Thoracic aorta (tissue), 2 donors: ENCODE measurements around the gene SURF4. TPM values are rescaled to one million over a fixed set of nuclear protein-coding genes. Genes with fewer than 3 reads are reported as not detected.
"Not testable (repeated sequence)": the region's sequence is repeated elsewhere in the genome, so short reads cannot be mapped to it uniquely, and the experiment has no call there.

ENCODE experiments used
- ATAC-seq: fragments of 150-250 bp; one replicate; pipeline ENCODE4 v1.8.0; 2017; ENCODE audit warnings: low read depth; ENCODE audit not compliant: insufficient number of reproducible peaks, low FRiP score
- DNase-seq: peaks from one replicate; pipeline ENCODE4 v3.0.0-alpha.2; 2020; ENCODE audit warnings: low spot score
- H3K27ac ChIP-seq, 2 donors: fragments of 200-600 bp; sonication (generic); 1 replicate in 1 of 2; 2 replicates in 1 of 2; pipeline ENCODE4 v1.5.1; 2016; ENCODE audit warnings: mild to moderate bottlenecking in 2 of 2, moderate library complexity in 2 of 2
- H3K27me3 ChIP-seq: fragments of 200-600 bp; sonication (generic); replicated peaks from 2 replicates; pipeline ENCODE4 v1.6.0; 2016; ENCODE audit warnings: mild to moderate bottlenecking; ENCODE audit not compliant: insufficient read depth
- H3K36me3 ChIP-seq: fragments of 200-600 bp; sonication (generic); one replicate; pipeline ENCODE4 v1.5.1; 2016
- H3K4me1 ChIP-seq, 2 donors: fragments of 200-600 bp; sonication (generic); 1 replicate in 1 of 2; 2 replicates in 1 of 2; pipeline versions ENCODE4 v1.5.1 to v1.6.0; 2016; ENCODE audit warnings: low read depth in 2 of 2, mild to moderate bottlenecking in 1 of 2; ENCODE audit not compliant: control insufficient read depth in 1 of 2
- H3K4me3 ChIP-seq: fragments of 200-600 bp; sonication (generic); 2 replicates; pipeline ENCODE4 v1.5.1; 2016; ENCODE audit warnings: mild to moderate bottlenecking
- H3K9me3 ChIP-seq: fragments of 200-600 bp; sonication (generic); 2 replicates; pipeline ENCODE4 v1.5.1; 2016
- total RNA-seq, 2 donors: library from RNA; depleted of rRNA; stranded (reverse); fragments of >200 nt; gene quantifications; one replicate each; pipeline versions ENCODE4 v1.1.0 to v1.2.3, GENCODE V29; 2016
- TF ChIP-seq, protein P1 (sequence below): fragments of 200-600 bp; sonication (generic); IDR thresholded peaks from one replicate; pipeline ENCODE4 v1.5.1; 2019; ENCODE audit warnings: antibody characterized with exemption

Gene SURF4
- total RNA-seq, 2 donors from 2014 or later, result 152 to 154 TPM

DNA sequence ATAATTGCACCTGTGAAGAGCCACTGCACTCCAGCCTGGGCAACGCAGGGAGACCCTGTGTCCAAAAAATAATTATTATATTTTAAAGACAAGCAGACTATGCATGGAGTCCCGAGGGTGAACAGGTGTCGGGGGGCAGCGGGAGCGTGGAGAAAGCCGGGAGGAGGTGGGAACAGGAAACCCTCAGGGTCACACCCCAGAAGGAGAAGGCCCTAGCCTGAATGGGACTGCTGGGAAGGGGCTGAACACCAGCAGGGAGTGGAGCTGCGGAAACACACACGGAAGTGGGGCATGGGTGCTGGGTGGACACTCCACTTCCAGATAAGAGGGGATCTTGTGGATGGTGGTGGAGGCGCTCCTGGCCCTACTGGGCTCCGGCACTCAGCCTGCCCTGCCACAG, 52.6 kb downstream of the SURF4 start:
- Histone ChIP-seq H3K27ac (no peak overlapping the region), H3K36me3 (no peaks in the 10 kb centered on the region), H3K4me3 (no peak overlapping the region), H3K27me3 (no peaks in the 10 kb centered on the region), H3K4me1 (no peaks in the 10 kb centered on the region), H3K9me3 (no peaks in the 10 kb centered on the region)
- ATAC-seq (no peak), DNase-seq (no peak)
- TF ChIP-seq, protein P1, sequence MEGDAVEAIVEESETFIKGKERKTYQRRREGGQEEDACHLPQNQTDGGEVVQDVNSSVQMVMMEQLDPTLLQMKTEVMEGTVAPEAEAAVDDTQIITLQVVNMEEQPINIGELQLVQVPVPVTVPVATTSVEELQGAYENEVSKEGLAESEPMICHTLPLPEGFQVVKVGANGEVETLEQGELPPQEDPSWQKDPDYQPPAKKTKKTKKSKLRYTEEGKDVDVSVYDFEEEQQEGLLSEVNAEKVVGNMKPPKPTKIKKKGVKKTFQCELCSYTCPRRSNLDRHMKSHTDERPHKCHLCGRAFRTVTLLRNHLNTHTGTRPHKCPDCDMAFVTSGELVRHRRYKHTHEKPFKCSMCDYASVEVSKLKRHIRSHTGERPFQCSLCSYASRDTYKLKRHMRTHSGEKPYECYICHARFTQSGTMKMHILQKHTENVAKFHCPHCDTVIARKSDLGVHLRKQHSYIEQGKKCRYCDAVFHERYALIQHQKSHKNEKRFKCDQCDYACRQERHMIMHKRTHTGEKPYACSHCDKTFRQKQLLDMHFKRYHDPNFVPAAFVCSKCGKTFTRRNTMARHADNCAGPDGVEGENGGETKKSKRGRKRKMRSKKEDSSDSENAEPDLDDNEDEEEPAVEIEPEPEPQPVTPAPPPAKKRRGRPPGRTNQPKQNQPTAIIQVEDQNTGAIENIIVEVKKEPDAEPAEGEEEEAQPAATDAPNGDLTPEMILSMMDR, result no peak

DNA sequence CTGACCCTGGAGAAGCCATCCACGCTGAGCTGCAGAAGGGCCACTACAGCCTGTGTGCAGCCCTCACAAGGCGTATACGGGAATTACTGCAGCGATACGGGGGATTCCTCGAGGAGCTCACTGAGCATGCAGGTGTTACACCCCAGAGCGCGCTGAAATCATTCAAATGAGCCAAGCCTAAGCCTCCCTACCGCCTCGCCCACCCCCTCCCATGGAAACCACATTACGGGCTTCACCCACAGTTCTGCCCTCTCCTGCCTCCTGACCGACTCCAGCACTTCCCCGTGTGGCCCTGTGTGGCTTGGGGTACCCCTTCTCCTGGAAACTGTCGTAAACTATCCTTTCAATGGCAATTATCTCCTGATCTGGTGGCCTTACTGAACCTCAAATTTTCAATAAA, 53.2 kb downstream of the SURF4 start:
- Histone ChIP-seq H3K9me3 (no peaks in the 10 kb centered on the region), H3K36me3 (no peaks in the 10 kb centered on the region), H3K4me3 (no peak overlapping the region), H3K27me3 (no peaks in the 10 kb centered on the region), H3K27ac (no peak overlapping the region), H3K4me1 (no peaks in the 10 kb centered on the region)
- TF ChIP-seq, protein P1, result no peak
- no peak for ATAC-seq
- no peak for DNase-seq

DNA sequence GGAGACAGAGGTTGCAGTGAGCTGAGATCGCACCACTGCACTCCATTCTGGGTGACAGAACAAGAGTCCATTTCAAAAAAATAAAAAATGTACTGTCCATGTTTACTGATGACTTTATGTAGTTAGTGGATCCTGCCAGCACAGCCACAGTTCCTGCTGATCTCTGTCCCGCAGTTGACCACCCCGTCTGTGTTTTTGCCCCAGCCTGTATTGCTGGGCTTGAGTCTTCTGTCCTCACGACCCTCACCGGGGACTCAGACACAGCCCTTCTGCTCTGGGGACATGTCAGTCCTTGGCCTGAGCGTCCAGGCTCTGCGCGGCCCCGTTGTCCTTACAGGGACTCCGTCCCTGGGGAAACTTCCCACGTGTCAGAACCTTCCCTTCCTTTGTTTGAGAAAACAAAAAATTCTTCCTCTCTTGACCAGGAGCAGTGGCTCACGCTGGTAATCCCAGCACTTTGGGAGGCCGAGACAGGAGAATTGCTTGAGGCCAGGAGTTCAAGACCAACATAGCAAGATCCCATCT, 54.4 kb downstream of the SURF4 start:
- no peaks in the 10 kb centered on the region for H3K27me3 ChIP-seq
- H3K4me3 ChIP-seq, result no peak overlapping the region
- ATAC-seq (no peak), DNase-seq (no peak)
- H3K9me3 ChIP-seq, result no peaks in the 10 kb centered on the region
- TF ChIP-seq, protein P1, result no peak
- no peaks in the 10 kb centered on the region for H3K4me1 ChIP-seq
- H3K27ac ChIP-seq, result no peak overlapping the region
- no peaks in the 10 kb centered on the region for H3K36me3 ChIP-seq

DNA sequence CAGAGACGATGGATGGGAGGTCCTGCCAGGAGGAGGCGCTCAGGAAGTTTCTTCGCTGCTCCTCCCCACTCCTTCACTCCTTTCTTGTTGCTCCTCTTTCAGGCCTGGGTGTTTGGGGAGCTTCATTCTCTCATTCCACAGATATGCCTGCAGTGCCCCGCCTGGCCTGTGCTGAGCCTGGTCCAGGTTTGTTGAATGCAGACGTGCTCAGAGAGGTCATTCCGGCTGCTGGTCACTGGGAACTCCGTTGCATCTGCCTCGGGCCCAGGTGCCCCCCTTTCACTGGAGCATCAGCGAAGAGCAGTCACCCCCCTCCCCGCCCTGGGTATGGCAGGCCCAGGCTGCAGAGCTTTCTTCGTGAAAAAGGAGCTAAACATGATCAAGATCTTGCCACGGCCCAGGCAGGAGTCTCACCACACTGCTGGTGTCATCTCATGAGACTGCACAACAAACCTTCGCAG, 55.4 kb downstream of the SURF4 start:
- TF ChIP-seq, protein P1, result no peak
- DNase-seq (no peak), ATAC-seq (no peak)
- Histone ChIP-seq H3K27ac (no peak overlapping the region), H3K4me3 (no peak overlapping the region), H3K4me1 (no peaks in the 10 kb centered on the region), H3K36me3 (no peaks in the 10 kb centered on the region), H3K27me3 (no peaks in the 10 kb centered on the region), H3K9me3 (no peaks in the 10 kb centered on the region)

DNA sequence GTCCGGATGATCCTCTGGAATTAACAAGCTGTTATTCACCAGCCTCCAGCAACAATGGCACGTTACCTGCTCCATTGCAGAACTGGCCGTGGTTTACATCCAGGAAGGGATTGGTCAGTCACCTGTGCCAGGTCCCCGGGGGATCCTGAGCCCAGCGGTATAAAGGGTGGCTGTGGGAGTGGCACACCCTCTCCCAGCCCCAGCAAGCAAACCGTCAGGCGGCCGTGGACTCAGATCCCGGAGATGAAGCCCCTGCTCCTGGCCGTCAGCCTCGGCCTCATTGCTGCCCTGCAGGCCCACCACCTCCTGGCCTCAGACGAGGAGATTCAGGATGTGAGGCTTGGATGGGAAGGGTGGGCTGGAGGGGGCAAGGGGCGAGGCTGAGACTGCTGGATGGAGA, 58.3 kb downstream of the SURF4 start:
- not testable (repeated sequence) for H3K4me1 ChIP-seq, H3K27ac ChIP-seq, H3K9me3 ChIP-seq, H3K36me3 ChIP-seq, ATAC-seq, H3K4me3 ChIP-seq, H3K27me3 ChIP-seq, DNase-seq

DNA sequence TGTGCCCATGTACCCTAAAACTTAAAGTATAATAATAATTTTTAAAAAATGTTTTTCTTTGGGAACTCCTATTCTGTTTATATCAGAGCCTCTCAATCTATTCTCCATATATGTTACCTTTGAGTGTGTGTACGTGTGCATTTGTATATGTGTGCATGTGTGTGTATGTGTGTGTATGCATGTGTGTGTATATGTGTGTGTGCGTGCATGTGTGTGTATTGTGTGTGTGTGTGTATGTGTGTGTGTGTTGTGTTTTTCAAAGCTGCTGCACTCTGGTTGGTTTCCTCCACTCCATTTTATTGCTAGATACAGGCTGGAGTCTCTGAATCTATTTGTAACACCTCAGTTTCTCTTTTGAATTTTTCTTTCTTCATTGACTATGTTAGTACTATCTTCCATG, 59.9 kb downstream of the SURF4 start:
- ATAC-seq, result no peak
- TF ChIP-seq, protein P1, result no peak
- H3K36me3 ChIP-seq, result no peaks in the 10 kb centered on the region
- no peaks in the 10 kb centered on the region for H3K4me1 ChIP-seq
- no peak overlapping the region for H3K27ac ChIP-seq
- no peaks in the 10 kb centered on the region for H3K27me3 ChIP-seq
- no peaks in the 10 kb centered on the region for H3K9me3 ChIP-seq
- H3K4me3 ChIP-seq, result no peak overlapping the region
- DNase-seq, result no peak
